HG03565 (cell line): ENCODE results near the gene MTREX.
A peak's percentile ranks its signal among the peaks of the same experiment; 100 is the strongest.

ENCODE experiments used
- ATAC-seq: cut with Tn5 transposase; IDR thresholded peaks from one replicate; pipeline ENCODE4 v1.9.1; 2021; ENCODE audit warnings: mild to moderate bottlenecking, moderate library complexity; ENCODE audit not compliant: unreplicated experiment

MTREX gene

DNA sequence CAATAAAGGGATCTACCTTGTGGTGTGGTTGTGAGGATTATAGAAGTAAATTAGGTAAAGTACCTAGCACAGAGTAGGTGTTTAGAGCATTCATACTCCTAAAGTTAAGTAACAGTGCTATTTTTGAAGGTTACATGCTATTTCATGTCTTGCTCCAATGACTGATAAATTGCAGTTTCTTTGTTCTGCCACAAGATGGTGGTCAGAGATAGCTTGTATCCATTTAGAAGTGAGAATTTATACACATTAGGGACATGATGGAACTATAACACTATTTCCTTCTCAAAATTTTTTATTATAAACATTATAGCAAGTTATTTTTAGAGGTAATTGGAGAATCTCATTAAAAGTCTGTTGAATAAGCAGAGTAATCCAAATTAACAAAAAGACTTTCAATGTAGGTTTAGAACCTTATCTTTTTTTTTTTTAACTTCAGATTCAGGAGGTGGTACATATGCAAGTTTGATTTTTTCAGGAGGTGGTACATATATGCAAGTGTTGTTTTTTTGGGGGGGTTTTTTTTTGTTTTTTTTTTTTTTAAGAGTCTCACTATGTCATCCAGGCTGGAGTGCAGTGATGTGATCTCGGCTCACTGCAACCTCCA is 17.1 kb downstream of the MTREX start:
- peak; percentile 63 for ATAC-seq

DNA sequence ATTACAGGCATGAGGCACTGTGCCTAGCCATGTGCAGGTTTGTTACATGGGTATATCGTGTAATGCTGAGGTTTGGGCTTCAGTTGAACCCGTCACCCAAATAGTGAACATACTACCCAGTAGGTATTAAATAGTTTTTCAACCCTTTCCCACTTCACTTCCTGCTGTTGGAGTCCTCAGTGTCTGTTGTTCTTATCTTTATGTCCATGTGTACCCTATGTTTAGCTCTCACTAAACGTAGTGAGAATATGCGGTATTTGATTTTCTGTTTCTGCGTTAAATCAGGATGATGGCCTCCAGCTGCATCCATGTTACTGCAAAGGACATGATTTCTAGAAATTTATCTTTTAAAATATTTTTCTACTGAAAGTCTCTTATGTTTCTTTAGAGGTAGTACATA is 17.8 kb downstream of the MTREX start:
- no peak for ATAC-seq

DNA sequence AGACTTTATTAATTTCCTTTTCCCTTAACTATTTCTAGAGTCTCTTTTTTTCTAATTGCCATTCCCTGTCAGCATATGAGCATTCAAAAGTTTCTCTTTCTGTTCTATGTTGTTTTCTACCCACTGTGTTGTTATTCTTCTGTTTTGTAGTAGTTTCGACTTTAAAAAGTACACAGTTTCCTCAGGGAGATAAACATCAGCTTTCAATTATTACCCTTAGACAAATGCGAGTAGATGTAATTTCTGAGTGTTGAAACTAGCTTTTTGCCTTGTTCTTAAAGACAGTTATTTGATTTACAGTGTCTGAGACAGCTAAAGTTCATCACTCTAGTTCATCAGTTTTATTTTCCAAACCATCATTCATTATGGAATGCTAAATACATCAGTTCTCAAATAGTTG is 19.5 kb downstream of the MTREX start:
- ATAC-seq = no peak

DNA sequence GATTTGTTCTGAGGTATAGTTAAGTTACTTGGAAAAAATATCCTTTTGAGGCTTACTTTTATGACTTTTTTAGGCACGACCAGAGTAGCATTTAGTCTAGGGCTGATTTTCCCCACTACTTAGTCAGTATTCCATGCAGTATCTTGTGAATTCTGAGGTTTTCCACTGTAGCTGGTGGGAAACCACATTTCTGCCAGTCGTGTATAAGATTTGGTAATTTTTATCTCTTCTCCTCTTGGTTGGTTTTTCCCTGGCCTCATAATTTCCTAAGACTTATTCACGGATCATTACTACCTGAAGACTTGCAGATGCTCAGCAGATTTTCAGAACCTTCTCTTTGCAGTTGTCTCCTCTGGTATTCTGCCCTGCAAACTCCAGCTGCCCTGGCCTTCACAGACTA is 23.5 kb downstream of the MTREX start:
- no peak for ATAC-seq

DNA sequence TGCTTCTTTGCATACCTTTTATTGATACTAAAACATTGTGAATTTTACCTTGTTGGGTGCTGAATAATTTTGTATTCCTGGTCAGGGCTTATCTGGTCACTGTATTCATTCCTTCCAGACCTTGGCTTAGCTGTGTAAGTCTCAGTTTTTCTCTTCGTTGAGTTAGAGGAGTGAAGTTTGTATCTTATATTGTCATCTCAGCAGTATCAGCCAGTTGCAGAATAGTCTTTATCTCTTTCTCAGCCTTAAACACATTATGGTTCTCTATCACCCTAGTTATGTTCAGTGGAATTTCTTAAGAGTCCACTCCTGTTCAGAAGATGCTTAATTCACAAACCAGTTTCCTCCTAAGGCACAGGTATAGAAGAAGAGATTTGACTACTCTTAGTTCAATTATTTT is 25.2 kb downstream of the MTREX start:
- ATAC-seq = no peak

DNA sequence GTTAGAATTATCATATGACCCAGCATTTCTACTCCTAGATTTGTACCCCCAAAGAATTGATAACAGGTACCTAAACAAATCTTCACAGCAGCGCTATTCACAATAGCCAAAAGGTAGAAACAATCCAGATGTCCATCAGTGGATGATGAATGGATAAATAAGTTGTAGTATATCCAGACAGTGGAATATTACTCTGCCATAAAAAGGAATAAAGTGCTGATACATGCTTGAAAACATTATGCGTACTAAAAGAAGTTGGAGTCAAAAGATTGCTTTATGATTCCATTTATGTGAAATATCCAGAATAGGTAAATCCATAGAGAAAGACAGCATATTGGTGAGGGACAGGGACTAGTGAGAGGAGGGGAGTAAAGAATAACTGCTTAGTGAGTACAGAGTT is 26.0 kb downstream of the MTREX start:
- ATAC-seq = no peak

DNA sequence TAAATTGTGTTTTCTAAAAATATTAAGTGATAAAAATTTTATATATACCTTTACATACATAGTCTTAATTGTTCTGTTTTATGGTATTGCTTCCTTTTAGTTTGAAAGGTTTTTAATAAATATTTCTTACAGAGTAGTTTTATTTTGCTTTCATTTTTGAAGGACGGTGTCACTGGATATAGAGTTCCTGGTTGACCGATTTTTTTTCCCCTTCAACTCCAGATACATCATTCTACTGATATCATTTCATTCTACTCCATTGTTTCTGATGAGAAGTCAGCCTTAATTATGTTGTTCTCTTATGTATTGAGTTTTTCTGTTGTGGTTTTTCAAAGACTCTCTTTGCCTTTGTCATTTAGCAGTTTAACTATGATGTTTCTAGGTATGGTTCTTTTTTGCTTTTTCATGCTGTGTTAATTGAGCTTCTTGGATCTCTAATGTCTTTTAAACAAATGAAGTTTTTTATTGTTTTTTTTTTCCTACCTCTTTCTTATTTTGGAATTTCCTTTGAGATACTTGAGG is 30.4 kb downstream of the MTREX start:
- no peak for ATAC-seq

DNA sequence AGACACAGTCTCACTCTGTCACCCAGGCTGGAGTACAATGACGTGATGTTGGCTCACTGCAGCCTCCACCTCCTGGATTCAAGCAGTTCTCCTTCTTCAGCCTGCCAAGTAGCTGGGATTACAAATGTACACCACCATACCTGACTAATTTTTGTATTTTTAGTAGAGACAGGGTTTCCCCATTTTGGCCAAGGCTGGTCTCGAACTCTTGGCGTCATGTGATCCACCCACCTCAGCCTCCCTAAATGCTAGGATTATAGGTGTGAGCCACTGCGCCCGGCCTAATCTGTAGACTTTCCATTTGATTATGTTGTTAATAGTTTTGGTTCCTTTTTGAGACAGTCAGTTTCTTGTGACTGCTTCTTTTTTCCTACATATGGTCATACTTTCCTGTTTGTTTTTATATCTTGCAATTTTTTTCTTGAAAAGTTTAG is 31.0 kb downstream of the MTREX start:
- ATAC-seq = peak; percentile 39

DNA sequence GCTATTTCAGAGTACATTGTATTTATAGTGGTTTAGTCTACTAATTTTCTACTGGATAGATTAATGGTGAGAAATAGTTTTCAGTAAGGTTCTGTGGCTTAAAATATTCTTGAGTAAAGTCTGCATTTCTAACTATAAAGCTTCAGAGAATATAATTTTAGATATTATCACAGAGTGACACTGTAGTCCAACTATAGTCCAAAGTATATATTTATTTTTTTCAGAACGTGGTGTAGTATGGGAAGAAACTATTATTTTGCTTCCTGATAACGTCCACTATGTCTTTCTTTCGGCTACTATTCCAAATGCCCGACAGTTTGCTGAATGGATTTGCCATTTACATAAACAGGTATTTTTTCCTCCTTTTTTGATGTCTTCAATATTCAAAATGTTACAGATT is 35.3 kb downstream of the MTREX start:
- ATAC-seq = no peak

DNA sequence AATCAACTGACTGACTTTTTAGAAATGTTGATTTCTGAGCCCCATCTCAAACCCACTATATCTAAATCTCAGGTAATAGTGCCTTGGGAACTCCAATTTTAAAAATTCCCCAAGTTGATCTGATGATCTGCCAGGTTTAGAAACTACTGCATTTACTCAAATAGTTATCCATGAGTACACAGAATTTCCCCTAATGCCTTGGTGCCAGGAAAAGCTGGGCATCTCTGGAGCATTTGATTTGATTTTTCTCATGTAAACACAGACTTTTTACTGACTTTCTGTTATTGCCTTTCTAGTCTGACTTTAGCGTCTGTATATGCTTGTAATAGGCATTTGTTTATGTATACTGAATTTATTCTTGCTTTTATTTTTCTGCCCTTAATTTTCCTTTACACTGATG is 35.8 kb downstream of the MTREX start:
- no peak for ATAC-seq

DNA sequence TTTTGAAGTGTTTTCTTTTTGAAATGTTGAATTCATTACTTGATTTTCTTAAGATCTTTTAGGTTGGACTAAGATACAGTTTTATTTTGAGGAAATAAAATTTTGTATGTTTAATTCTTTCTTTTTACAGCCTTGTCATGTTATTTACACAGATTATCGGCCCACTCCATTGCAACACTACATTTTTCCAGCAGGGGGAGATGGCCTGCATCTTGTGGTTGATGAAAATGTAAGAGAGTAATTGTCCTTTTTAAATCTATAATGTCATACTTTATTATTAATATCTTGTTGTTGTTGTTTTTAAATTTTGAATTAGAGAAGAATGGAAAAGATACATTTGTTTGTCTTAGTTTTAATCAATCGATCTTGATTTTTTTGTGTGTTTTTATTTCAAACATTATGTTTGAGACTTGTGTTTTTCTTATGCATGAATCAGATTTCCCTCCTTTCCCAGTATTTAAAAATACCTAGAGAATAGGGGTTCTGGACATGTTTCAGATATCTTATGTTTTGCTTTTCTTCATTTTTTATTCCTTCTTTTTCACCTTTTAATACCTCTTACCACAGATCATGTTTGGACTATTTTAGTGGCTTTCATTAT is 36.7 kb downstream of the MTREX start:
- no peak for ATAC-seq

DNA sequence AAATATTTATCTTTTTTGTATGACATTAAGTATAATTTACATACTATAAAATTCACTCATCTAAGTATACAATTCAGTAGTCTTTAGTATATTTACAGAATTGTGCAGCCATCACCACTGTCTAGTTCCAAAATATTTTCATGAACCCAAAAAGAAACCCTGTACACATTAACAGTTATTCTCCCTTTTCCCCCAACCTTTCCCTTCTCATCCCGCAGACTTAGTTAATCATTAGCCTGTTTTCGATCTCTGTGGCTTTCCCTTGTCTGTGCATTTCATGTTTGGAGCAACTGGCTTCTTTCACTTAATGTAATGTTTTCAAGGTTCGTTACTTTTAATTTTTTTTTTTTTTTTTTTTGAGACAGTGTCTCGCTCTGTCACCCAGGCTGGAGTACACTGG is 37.5 kb downstream of the MTREX start:
- ATAC-seq = no peak

DNA sequence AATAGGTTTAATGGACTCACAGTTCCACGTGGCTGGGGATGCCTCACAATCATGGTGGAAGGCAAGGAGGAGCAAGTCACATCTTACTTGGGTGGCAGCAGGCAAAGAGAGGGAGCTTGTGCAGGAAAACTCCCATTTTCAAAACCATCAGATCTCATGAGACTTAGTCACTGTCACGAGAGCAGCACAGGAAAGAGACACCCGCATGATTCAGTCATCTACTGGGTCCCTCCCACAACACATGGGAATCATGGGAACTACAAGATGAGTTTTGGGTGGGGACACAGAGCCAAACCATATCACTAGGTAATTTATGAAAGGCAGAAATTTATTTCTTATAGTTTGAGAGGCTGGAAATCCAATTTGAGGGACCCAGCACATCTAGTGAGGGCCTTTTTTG is 40.0 kb downstream of the MTREX start:
- no peak for ATAC-seq

DNA sequence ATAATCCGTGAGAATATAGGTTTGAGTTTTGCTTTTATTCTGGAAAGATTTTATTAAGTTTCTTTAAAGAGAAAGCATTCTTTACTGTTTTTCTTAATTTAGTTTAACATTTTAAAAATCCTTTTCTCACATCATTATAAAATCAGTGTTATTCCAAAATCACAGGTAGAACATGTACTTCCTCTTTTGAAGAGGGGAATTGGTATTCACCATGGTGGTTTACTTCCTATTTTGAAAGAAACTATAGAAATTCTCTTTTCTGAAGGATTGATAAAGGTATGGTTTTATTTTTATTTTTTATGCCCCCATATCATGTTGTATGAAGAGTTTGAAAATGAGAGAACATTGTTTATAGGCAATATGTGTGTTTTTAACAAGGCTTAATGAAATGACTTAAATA is 43.0 kb downstream of the MTREX start:
- no peak for ATAC-seq

DNA sequence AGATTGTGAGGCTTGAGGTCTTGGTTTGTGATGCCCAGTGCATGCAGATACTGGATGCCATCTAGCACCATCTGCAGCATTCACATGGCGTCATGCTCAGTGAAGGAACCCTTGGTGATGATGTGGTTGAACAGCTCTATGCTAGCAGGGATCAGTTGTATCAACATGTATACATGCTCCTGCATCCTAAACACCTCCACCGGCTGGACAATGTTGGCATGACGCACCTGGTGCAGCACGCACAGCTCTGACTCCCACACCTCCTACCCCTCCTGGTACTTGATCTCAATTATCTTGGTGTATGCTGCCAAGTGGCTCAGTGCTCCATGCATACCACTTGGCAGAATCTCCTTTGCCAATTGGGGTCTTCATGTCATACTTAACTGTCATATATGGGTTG is 49.1 kb downstream of the MTREX start:
- ATAC-seq = no peak

DNA sequence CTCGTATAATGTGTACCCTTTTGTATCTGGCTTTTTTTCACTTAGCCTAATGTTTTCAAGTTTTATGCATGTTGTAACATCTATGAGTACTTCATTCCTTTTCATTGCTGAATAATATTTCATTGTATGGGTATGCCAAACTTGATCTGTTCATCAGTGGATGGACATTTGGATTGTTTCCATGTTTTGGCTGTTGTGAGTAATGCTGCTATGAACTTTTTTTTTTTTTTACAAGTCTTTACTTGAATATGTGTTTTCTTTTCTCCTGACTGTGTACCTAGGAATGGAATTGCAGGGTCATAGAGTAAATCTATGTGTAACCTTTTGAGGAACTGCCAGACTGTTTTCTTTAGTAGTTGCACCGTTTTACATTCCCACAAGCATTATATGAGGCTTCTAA is 52.4 kb downstream of the MTREX start:
- no peak for ATAC-seq

DNA sequence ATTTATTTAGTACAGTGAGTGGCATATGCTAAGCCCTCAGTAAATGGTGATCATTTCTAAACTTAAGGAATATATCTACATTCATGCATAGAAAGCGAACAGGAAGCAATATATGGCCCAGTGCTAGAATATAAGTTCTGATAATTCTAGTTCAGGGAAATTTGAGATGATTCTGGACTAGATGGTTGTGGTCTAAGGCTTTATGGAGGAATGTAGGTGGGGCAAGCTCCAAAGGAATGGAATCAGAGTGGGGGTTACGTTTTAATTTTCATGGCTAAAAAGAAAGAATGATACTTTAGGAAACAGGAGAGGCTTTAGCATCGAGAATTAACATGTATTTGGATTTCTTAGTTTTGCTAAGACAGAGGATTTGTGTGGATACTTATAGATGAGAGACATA is 56.1 kb downstream of the MTREX start:
- no peak for ATAC-seq

DNA sequence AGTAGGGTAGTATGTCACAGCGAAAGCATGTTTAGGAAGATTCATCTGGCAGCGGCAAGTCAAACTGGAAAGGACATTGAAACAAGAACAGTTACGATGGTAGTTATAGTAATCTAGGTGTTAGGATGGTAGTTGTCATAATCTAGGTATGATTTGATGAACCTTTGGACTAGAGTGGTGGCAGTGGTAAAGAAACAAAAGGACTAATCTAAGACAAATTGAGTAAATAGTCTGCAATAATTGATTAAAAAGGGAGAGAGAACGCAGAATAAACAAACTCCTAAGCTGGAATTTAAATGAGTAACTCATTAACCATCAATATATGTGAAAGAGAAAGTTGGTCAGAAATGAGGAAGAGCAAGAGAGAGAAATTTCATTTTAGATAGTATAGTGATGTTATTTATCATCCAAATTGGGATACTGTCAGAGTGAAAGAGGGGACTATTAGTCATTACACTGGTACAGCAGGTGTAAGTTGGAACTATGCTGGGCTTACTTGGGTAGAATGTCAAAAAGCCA is 56.8 kb downstream of the MTREX start:
- ATAC-seq = peak; percentile 96

DNA sequence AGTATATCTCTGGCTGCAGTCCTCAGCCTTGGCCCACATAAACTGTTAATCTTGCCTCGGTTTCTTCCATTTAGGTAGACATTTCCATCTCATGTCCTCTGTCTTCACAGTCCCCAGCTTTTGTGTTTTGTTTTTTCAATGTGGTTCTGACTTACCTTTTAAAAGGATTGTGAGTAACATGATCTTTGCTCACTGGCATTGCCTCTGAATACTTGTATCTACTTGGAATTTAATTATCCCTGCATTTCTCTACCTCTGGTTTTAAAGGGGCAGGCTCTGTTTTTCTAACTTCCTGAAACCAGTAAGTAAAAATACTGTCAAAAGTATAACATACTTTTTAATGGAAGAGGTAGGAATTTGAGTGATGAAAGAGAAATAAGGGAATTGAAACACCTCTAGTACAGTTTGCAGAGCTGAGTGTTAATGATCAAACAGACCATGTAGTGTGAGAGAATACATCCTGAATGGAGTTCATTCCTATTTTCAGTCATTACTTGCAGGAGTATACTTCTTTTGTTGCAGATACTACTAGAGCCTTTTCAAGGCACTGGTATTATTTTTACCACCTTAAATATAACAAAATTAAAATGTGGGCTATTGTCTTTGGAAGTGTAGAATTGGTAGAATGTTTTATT is 62.6 kb downstream of the MTREX start:
- ATAC-seq = no peak

DNA sequence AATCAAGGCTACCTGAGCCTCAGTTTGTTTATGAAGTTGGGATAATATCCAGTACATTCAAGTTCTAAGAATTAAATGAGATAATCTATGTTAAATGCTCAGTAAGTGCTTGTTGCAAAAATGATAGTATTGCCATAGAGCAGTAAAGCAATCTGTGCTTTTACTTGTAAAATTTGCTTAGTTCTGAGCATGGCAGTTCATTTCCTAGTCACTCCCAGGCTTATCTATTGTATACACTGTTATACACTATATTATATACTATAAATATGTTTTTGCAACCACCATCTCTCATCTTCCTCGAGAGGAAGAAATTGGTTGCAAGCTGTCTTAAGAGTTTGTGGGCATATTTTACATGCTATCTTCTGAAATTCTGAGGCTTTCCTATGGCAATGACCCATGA is 63.4 kb downstream of the MTREX start:
- no peak for ATAC-seq

DNA sequence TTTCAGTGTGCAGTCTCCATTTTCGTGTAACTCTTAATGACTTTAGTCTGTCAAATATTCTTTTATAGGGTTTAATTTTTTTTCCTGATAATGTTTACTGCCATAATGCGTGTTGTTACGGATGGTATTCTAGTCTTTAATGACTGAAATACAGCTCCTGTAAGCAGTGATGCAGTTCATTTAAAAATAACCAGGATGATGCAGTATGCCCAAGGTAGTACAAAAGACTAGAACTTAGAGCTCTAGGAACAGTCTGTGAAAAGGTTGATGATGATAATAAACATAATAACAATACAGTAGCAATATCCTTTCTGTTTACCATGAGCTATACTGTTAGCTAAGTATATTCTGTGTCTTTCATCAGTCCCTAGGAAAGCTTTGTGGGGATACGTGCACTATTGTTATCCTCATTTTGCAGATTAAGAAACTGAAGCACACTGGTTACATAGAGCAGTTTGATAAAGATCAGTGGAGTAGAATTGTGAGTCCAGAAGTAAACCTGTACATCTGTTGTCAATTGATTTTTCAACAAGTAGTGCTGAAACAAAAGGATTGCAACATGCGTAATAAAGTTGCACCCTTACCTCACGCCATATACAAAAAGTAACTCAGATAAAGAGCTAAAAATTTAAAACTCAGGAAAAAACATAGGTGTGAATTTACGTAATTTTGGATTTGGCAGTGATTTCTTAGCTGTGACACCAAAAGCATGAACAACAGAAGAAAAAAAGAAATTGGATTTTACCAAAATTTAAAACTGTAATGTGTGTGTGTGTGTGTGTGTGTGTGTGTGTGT is 64.5 kb downstream of the MTREX start:
- ATAC-seq = no peak
